Esophagus (tissue), 2 donors: Measurements from ENCODE around the gene BTBD9. TPM values are rescaled to one million over a fixed set of nuclear protein-coding genes. Genes with fewer than 3 reads are reported as not detected.

Experiments
- H3K27ac ChIP-seq, 2 donors: one replicate each; pipeline ENCODE4 v1.5.1; 2013; ENCODE audit warnings: low read depth in 2 of 2, mild to moderate bottlenecking in 2 of 2, inconsistent platforms in 1 of 2, low read length in 1 of 2, moderate library complexity in 1 of 2
- H3K27me3 ChIP-seq, 2 donors: one replicate each; pipeline ENCODE4 v1.6.1; 2013; ENCODE audit warnings: low read length in 2 of 2, control low read depth in 1 of 2, mild to moderate bottlenecking in 1 of 2; ENCODE audit not compliant: insufficient read depth in 2 of 2, control insufficient read depth in 1 of 2
- H3K36me3 ChIP-seq, 2 donors: one replicate each; pipeline ENCODE4 v1.6.1; 2013; ENCODE audit warnings: low read length in 1 of 2; ENCODE audit not compliant: control insufficient read depth in 2 of 2, insufficient read depth in 2 of 2
- H3K4me1 ChIP-seq, 2 donors: one replicate each; pipeline ENCODE4 v1.6.1; 2013; ENCODE audit warnings: low read length in 1 of 2; ENCODE audit not compliant: control insufficient read depth in 2 of 2, insufficient read depth in 2 of 2
- H3K4me3 ChIP-seq, 2 donors: one replicate each; pipeline ENCODE4 v1.5.1; 2013; ENCODE audit warnings: low read length in 2 of 2, mild to moderate bottlenecking in 2 of 2, low read depth in 1 of 2, moderate library complexity in 1 of 2
- H3K9me3 ChIP-seq, 2 donors: one replicate each; pipeline ENCODE4 v1.6.1; 2013; ENCODE audit warnings: mild to moderate bottlenecking in 2 of 2, low read depth in 1 of 2, low read length in 1 of 2, moderate library complexity in 1 of 2; ENCODE audit not compliant: control insufficient read depth in 2 of 2, insufficient read depth in 1 of 2
- WGBS, 2 donors: extraction: QIAGEN DNeasy Blood & Tissue Kit; methylation state at CpG; one replicate each; pipeline ENCODE4 v1.1.7; 2013; 5-methylcytosine and 5-hydroxymethylcytosine counted together
- polyA plus RNA-seq, 2 donors: library from polyadenylated mRNA; stranded (reverse); fragments of 200-250 nt; gene quantifications; one replicate each; pipeline ENCODE4 v1.2.3, GENCODE V29; 2013
- donor health status: healthy with polysubstance abuse.
- donor health status: Bipolar disorder and iron deficiency.

BTBD9 gene
- polyA plus RNA-seq, 2 donors, result 3.2 to 3.8 TPM

- Histone ChIP-seq H3K36me3 (no peaks in the 10 kb centered on the region), H3K4me3 (no peak overlapping the region), H3K4me1 (peaks cover 8 to 11% of the 10 kb centered on the region in 2 donors), H3K9me3 (no peaks in the 10 kb centered on the region), H3K27ac (no peak overlapping the region), H3K27me3 (no peaks in the 10 kb centered on the region)
- WGBS, 2 donors, result 87 to 88% methylated on average over 11 of the region's 11 CpGs
Measured at GRCh38 chr6:38215225-38215624, 424.5 kb downstream of the BTBD9 start.

DNA sequence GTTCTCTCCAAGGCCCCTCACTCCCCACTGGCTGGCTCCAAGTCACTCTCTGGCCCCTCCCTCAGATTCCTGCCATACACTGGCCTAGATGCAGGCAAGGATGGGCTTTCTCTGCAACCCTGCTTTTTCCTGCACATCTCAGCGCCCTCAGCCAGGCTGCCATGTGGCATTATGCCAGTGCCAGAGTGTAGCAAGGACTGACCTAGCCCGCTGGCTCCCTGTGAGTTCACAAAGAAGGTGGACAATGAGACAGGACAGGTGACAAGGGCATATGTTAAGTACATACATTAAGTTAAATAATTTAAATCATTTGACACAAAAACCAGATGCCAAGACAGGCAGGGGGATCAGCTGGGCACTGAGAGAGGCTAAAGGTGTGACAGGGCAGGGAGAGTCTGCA, 425.6 kb downstream of the BTBD9 start:
- H3K4me3 ChIP-seq, result no peak overlapping the region
- 91 to 93% methylated on average over 2 of the region's 2 CpGs for WGBS, 2 donors
- no peak overlapping the region for H3K27ac ChIP-seq
- H3K27me3 ChIP-seq, result no peaks in the 10 kb centered on the region
- no peaks in the 10 kb centered on the region for H3K36me3 ChIP-seq
- no peaks in the 10 kb centered on the region for H3K9me3 ChIP-seq
- H3K4me1 ChIP-seq, result peaks cover 8 to 10% of the 10 kb centered on the region in 2 donors

DNA sequence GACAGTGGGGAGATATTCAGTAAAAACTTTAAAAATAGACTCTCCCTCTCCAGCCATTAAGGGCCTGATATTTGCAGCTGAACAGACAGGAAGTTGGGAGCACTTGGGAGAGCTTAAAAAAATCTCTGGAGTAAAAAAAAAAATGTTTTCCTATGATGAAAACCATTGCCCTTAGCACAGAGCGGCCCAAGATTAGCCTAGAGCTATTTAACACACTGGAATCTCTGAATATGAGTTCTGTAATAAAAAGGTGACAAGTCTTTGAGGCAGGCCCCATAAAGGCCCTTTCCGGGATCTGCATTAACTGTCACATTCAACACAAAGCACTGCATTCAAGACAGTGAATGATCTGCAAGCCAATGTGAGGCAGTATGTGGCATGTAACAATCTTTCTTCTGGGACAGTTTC, 426.5 kb downstream of the BTBD9 start:
- Histone ChIP-seq H3K4me3 (no peak overlapping the region), H3K4me1 (peaks cover 8 to 10% of the 10 kb centered on the region in 2 donors), H3K27ac (no peak overlapping the region), H3K27me3 (no peaks in the 10 kb centered on the region), H3K36me3 (no peaks in the 10 kb centered on the region), H3K9me3 (no peaks in the 10 kb centered on the region)
- 68 to 73% methylated on average over 2 of the region's 2 CpGs for WGBS, 2 donors

GRCh38 chr6:38212579-38212978, 427.1 kb downstream of the BTBD9 start:
- Histone ChIP-seq H3K4me1 (peaks cover 7 to 8% of the 10 kb centered on the region in 2 donors), H3K36me3 (no peaks in the 10 kb centered on the region), H3K27ac (no peak overlapping the region), H3K27me3 (no peaks in the 10 kb centered on the region), H3K4me3 (no peak overlapping the region), H3K9me3 (no peaks in the 10 kb centered on the region)
- WGBS, 2 donors, result 33 to 53% methylated on average over 5 of the region's 5 CpGs

GRCh38 chr6:38212116-38212515, 427.6 kb downstream of the BTBD9 start:
- H3K4me3 ChIP-seq, result no peak overlapping the region
- no peaks in the 10 kb centered on the region for H3K36me3 ChIP-seq
- no peak overlapping the region for H3K27ac ChIP-seq
- peaks cover 0 to 2% of the 10 kb centered on the region in 2 donors for H3K9me3 ChIP-seq
- H3K4me1 ChIP-seq, result peaks cover 6 to 10% of the 10 kb centered on the region in 2 donors
- no peaks in the 10 kb centered on the region for H3K27me3 ChIP-seq
- WGBS, 2 donors, result 97 to 98% methylated on average over 3 of the region's 3 CpGs

- H3K27ac ChIP-seq, result no peak overlapping the region
- 66 to 70% methylated on average over 18 of the region's 18 CpGs for WGBS, 2 donors
- H3K27me3 ChIP-seq, result no peaks in the 10 kb centered on the region
- no peaks in the 10 kb centered on the region for H3K36me3 ChIP-seq
- peaks cover 6 to 10% of the 10 kb centered on the region in 2 donors for H3K4me1 ChIP-seq
- H3K4me3 ChIP-seq, result no peak overlapping the region
- H3K9me3 ChIP-seq, result peaks cover 0 to 2% of the 10 kb centered on the region in 2 donors
Measured at GRCh38 chr6:38209371-38210260, 430.1 kb downstream of the BTBD9 start.

DNA sequence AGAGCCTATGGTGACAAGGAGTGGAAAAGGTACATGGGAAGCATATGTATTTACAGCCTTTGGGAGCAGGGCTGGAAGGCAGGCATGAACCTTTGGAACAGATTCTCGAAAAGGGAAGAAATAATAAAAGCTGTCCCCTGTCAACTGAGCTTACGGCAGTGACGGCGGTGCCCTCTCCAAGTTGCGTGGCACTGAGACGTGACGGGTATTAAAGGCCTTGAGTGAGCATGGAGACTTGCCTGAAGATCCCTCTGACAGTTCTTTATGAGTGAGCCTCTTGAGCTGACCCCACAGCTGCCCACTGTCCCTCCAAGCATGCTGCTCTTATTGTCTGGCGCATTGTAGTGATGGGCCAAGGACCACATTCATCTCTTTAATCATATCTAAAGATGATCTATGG, 431.7 kb downstream of the BTBD9 start:
- no peak overlapping the region for H3K27ac ChIP-seq
- H3K4me1 ChIP-seq, result peaks cover 6 to 10% of the 10 kb centered on the region in 2 donors
- H3K9me3 ChIP-seq, result peaks cover 0 to 2% of the 10 kb centered on the region in 2 donors
- no peaks in the 10 kb centered on the region for H3K36me3 ChIP-seq
- no peaks in the 10 kb centered on the region for H3K27me3 ChIP-seq
- H3K4me3 ChIP-seq, result no peak overlapping the region
- WGBS, 2 donors, result 93 to 96% methylated on average over 8 of the region's 8 CpGs

DNA sequence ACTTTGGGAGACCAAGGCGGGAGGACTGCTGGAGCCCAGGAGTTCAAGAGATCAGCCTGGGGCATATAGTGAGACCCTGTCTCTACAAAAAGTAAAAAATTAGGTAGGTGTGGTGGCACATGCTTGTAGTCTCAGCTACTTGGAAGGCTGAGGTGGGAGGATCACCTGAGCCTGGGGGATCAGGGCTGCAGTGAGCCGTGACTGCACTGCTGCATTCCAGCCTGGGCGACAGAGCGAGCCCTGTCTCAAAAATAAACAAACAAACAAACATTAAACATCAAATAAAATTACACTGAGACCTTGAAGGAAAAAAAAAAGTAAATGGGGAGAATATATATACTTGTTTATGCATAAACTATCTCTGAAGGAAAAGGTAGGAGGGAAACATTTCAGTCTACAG, 432.4 kb downstream of the BTBD9 start:
- WGBS, 2 donors, result 71 to 78% methylated on average over 4 of the region's 4 CpGs
- Histone ChIP-seq H3K36me3 (no peaks in the 10 kb centered on the region), H3K4me3 (no peak overlapping the region), H3K27ac (no peak overlapping the region), H3K27me3 (no peaks in the 10 kb centered on the region), H3K9me3 (peaks cover 0 to 2% of the 10 kb centered on the region in 2 donors), H3K4me1 (peaks cover 3 to 8% of the 10 kb centered on the region in 2 donors)

DNA sequence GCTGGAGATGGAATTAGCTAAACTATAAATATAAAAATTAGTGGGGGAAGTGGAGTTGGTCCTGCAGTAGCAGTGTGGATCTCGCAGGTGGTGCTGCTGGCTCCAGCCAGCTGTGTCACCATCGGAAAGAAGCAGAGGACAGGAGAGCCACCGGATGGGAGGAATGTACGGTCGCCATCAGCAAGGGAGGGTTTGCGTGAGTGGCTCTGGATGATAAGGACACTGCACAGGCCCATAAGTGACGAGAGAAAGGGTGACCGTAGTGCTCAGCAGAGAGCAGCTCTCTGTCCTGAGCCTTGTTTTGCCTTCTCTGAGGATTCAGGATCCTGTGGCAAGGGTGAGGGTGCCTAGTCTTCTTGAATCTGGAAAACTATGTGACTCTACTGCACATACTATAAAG, 441.5 kb downstream of the BTBD9 start:
- WGBS, 2 donors, result 92 to 94% methylated on average over 8 of the region's 8 CpGs
- Histone ChIP-seq H3K9me3 (no peaks in the 10 kb centered on the region), H3K4me1 (no peaks in the 10 kb centered on the region), H3K36me3 (no peaks in the 10 kb centered on the region), H3K27me3 (no peaks in the 10 kb centered on the region), H3K27ac (no peak overlapping the region), H3K4me3 (no peak overlapping the region)
